ENCODE results near the gene ABCG4.
A peak's percentile ranks its signal among the peaks of the same experiment; 100 is the strongest.
"Not testable (repeated sequence)": the region's sequence is repeated elsewhere in the genome, so short reads cannot be mapped to it uniquely, and the experiment has no call there.

The ABCG4 gene

GRCh38 chr11:119116601-119117000, 32.3 kb upstream of the ABCG4 start:
- no peak for DNase-seq

- no peak for DNase-seq
Measured at GRCh38 chr11:119117004-119117706, 31.7 kb upstream of the ABCG4 start.

- no peak for DNase-seq
Measured at GRCh38 chr11:119118227-119118626, 30.6 kb upstream of the ABCG4 start.

- DNase-seq: no peak
Measured at GRCh38 chr11:119118946-119119345, 29.9 kb upstream of the ABCG4 start.

GRCh38 chr11:119120639-119121007, 28.2 kb upstream of the ABCG4 start:
- DNase-seq: peak; percentile 34

- DNase-seq: peak; percentile 99
Measured at GRCh38 chr11:119121008-119121810, 27.6 kb upstream of the ABCG4 start, which contains the start of gene HINFP. Gene HINFP (plus strand): TSS chr11:119121580. CDS start chr11:119126945, 5,365 bp downstream.

- DNase-seq: no peak
Measured at GRCh38 chr11:119121811-119122124, 27.1 kb upstream of the ABCG4 start.

GRCh38 chr11:119125821-119126220, 23.0 kb upstream of the ABCG4 start:
- DNase-seq: no peak

- no peak for DNase-seq
Measured at GRCh38 chr11:119126675-119127268, 22.1 kb upstream of the ABCG4 start.

GRCh38 chr11:119130662-119131061, 18.2 kb upstream of the ABCG4 start:
- DNase-seq: peak; percentile 61

- no peak for DNase-seq
Measured at GRCh38 chr11:119134389-119134978, 14.4 kb upstream of the ABCG4 start.

- not testable (repeated sequence) for DNase-seq
Measured at GRCh38 chr11:119139276-119139675, 9.6 kb upstream of the ABCG4 start.

GRCh38 chr11:119144825-119145486, 3.9 kb upstream of the ABCG4 start:
- peak; percentile 77 for DNase-seq

GRCh38 chr11:119145551-119145950, 3.3 kb upstream of the ABCG4 start:
- no peak for DNase-seq

GRCh38 chr11:119147604-119148333, 1.1 kb upstream of the ABCG4 start:
- no peak for DNase-seq

GRCh38 chr11:119148720-119149017, 183 bp upstream of the ABCG4 start:
- DNase-seq: no peak

GRCh38 chr11:119149786-119150275, 979 bp downstream of the ABCG4 start:
- DNase-seq: no peak

GRCh38 chr11:119152043-119152442, 3.2 kb downstream of the ABCG4 start:
- DNase-seq: no peak

- DNase-seq: no peak
Measured at GRCh38 chr11:119152604-119153003, 3.8 kb downstream of the ABCG4 start.

- DNase-seq: no peak
Measured at GRCh38 chr11:119153049-119153818, 4.4 kb downstream of the ABCG4 start.

GRCh38 chr11:119154178-119154577, 5.3 kb downstream of the ABCG4 start:
- DNase-seq: no peak

Measured in EL (cell line).